Pulmonary artery endothelial cell (primary cell): ENCODE data around the gene KNSTRN. TPM values are rescaled to one million over a fixed set of nuclear protein-coding genes. Genes with fewer than 3 reads are reported as not detected.

Experiments used
- DNase-seq: peaks from one replicate; pipeline ENCODE4 v3.0.0-alpha.2; 2011; ENCODE audit warnings: low read depth, low spot score
- total RNA-seq: library from RNA; depleted of rRNA; stranded (reverse); fragments of >200 nt; gene quantifications from 2 replicates; pipeline ENCODE4 v1.2.3, GENCODE V29; 2014

Gene KNSTRN
- total RNA-seq, 1 donor from 2014 or later, result 48.5 TPM

- DNase-seq, result no peak
Observed at GRCh38 chr15:40397688-40398412, 15.3 kb downstream of the KNSTRN start.

- no peak for DNase-seq
Observed at GRCh38 chr15:40398413-40398873, 15.9 kb downstream of the KNSTRN start.

- no peak for DNase-seq
Observed at GRCh38 chr15:40399370-40399769, 16.8 kb downstream of the KNSTRN start.

- peak; percentile 85 for DNase-seq
Observed at GRCh38 chr15:40405501-40406381, 23.2 kb downstream of the KNSTRN start, which contains the start of gene IVD. Gene IVD (plus strand): TSS chr15:40405795. CDS start chr15:40405828, 33 bp downstream.

- no peak for DNase-seq
Observed at GRCh38 chr15:40407330-40407990, 24.9 kb downstream of the KNSTRN start.

- no peak for DNase-seq
Observed at GRCh38 chr15:40409366-40409765, 26.8 kb downstream of the KNSTRN start.

- DNase-seq, result no peak
Observed at GRCh38 chr15:40410476-40410875, 28.0 kb downstream of the KNSTRN start.

GRCh38 chr15:40412095-40412759 lies 29.7 kb downstream of the KNSTRN start:
- DNase-seq, result no peak

- DNase-seq, result no peak
Observed at GRCh38 chr15:40413036-40413435, 30.5 kb downstream of the KNSTRN start.

GRCh38 chr15:40414816-40415215 lies 32.3 kb downstream of the KNSTRN start:
- DNase-seq, result no peak

- DNase-seq, result no peak
Observed at GRCh38 chr15:40415226-40415625, 32.7 kb downstream of the KNSTRN start.

GRCh38 chr15:40416056-40416455 lies 33.5 kb downstream of the KNSTRN start:
- DNase-seq, result no peak

GRCh38 chr15:40418126-40418525 lies 35.6 kb downstream of the KNSTRN start:
- no peak for DNase-seq

GRCh38 chr15:40420071-40420713 lies 37.7 kb downstream of the KNSTRN start:
- no peak for DNase-seq

- DNase-seq, result no peak
Observed at GRCh38 chr15:40420793-40421192, 38.3 kb downstream of the KNSTRN start.

- no peak for DNase-seq
Observed at GRCh38 chr15:40421246-40422157, 39.0 kb downstream of the KNSTRN start.

GRCh38 chr15:40424483-40425115 lies 42.1 kb downstream of the KNSTRN start:
- DNase-seq, result no peak

- DNase-seq, result no peak
Observed at GRCh38 chr15:40425681-40426080, 43.2 kb downstream of the KNSTRN start.

- no peak for DNase-seq
Observed at GRCh38 chr15:40427188-40427587, 44.7 kb downstream of the KNSTRN start.
